HG03045 (cell line): Measurements from ENCODE around the gene ADAMTS17.

Experiments used
- ATAC-seq: cut with Tn5 transposase; IDR thresholded peaks from one replicate; pipeline ENCODE4 v1.9.1; 2021; ENCODE audit warnings: mild to moderate bottlenecking, moderate library complexity; ENCODE audit not compliant: unreplicated experiment

ADAMTS17 gene

DNA sequence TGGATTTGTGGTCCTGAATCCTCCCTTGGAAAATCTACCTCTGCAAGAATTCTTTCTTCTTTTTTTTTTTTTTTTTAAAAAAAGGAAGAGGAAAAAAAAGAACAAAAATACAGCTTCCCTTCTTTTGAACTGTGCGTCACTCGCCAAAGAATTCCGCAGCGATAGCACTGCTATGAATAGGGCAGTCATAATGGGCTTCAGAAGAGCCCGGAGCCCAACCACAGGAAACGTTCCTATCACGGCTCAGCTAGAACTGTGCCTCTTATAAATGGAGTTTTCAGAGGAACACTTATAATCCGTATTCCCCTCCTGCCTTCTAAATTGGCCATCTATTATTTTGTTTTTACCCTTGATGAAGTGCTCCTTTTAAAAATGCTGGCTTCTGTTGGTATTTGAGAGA, 227.7 kb downstream of the ADAMTS17 start:
- ATAC-seq: no peak

DNA sequence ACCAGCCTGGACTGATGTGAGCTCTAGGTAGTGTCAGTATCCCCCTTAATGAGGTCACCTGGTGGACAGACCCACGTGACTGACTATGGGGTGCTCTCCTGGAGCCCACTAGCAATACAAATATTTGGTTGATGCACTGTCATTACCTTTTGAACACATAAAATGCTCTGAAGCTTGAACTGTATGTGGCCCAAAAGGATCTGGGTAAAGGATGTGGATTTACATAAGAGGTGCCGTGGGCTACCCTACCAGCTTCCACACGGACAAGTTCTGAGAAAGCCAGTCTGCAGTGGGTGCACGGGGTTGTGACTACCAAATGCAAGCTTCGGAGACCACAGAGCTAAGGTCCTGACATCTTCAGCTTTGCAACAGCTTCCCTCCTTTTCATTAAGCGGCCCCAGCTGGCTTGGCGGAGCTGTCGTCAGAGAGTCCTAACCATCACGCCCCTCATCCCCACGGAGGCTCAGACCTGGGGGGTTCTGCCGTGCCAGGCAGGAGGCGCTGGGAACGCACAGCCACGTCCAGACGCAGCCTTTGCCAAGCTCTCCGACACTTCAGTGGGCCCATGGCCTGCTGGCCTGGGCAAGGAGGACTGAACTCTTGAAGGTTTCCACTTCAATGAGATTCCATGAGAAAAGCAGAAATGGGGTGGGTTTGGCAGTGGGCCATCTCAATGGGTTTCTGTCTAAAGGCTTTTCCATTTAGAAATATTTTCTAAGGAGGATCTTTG, 228.3 kb downstream of the ADAMTS17 start:
- ATAC-seq: no peak

DNA sequence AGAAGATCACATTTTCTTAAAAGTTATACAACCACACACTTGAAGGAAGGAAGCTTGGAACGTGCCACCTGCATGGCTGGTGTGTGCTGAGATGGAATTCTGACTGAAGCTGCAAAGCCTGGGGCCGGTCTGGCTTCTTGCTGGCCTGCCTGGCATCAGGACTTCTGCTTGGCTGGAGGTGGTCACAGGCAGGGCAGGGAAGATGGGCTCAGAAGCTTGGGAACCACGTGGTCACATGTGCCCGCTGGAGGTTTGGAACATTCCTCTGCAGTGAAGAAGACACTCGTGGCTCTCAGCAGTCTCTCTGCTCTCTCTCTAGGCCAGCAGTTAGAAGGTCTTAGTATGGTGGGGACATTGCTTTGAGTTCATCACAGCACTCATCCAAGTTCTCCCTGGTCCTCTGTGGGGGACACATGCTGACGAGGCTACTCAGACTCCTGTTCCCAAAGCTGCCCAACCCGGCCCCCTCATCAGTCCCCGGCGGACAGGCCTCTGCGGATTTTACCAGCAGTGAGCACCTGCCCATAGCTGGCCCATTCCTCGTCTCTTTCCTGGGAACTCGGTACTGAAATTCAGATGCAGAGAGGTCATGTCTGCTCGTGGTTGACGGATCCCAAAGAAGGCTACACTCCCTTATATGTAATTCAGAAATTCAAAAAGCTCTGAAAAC, 229.0 kb downstream of the ADAMTS17 start:
- ATAC-seq: no peak

DNA sequence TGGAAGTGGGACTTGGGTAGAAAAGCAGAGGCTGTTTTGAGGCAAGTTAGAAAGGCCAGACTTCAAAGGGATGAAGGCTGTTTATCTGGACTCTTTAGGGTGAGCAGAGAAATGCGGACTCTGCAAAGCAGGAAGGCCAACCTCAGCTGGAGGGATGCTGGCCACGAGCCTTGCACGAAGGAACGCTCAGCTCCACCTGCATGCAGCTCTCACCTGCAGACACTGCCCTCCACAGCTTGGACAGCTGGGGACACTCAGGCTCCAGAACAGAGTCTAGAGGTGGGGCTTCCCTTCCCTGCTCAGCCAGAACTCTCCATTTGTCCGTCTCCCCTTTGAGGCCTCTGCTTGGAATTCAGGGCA, 229.7 kb downstream of the ADAMTS17 start:
- no peak for ATAC-seq

DNA sequence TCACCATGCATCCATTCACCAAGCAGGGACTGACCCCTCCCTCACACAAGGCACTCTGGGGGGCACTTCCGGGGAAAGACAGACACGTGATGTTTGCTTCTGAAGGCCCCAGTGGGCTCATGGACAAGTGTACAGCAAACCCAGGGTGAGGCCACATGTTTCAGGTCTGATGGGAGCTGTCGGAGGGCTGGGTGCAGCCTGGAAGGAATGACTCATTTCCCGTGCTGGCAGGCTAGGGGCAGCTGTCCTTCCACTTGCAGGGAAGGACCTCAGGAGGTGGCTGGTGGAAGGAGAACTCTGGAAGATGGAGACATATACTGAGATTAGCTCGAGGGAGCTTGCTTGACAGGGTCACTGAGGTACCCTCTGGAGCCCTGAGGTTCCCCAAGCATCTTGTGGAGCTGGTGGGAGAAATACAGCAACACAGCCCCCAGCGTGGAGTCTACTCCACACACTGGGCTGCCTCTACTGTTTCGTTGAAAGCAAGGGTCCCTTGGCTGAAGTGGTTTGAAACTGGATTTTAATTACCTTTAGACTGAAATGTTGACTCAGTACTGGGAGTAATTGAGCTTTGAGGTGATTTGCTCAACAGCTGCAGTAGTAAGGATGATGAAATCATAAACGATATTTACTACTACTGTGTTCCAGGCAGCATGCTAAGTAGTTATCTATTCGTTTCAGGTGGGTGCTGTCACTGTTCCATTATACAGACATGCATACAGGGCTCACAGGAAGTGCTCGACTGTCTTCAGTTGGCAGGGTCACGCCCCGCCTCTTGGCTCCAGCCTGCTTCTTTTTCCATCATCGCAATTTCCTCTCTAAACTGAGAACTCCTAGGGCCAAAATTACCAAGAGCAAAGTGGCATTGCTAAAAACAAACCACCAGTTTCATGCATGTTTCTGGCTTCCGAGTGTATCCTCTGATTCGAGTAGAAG, 230.4 kb downstream of the ADAMTS17 start:
- no peak for ATAC-seq

DNA sequence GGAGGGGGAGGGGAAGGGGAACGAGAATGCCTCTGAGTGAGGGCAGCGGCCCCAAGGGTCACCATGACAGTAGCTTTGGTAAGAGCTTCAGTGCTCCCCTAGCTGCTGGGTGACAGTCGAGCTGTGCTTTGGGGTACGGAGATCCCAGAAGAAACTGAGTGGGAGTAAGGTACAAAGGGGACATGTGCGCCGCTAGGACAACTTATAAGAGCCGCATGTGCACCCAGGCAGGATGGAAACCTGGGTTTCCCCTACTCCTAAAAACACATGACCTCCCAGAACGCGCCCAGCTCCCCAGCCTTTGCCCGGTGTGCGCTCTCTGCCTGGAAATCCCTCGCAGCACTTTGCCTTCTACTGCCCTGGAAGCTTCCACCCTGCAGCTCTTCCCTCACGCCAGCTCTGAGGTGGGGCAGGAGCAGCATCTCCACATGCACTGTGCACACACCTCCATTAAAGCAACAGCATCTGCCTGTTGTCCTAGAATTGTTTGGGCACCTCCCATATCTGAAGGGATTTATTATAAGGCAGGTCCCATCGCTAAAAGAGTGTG, 232.2 kb downstream of the ADAMTS17 start:
- ATAC-seq: no peak

DNA sequence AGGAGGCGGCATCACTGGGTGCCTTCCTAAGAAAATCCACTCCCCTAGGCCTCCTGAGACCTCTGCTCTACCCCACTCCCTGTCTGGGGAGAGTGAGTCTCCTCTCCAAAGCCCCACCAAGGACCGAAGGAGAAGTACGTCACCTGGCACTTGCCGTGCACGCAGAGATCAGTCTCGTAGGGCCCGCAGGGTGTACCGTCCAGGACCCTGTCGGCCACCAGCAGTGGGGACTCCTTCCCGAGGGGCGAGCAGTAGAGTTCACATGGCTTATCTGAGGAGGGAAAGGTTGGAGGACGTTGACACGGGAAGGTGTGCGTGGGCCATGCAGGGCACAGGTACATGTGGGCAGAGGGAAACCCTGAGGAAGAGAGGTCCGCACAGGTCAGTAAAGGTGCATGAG, 232.9 kb downstream of the ADAMTS17 start:
- no peak for ATAC-seq

DNA sequence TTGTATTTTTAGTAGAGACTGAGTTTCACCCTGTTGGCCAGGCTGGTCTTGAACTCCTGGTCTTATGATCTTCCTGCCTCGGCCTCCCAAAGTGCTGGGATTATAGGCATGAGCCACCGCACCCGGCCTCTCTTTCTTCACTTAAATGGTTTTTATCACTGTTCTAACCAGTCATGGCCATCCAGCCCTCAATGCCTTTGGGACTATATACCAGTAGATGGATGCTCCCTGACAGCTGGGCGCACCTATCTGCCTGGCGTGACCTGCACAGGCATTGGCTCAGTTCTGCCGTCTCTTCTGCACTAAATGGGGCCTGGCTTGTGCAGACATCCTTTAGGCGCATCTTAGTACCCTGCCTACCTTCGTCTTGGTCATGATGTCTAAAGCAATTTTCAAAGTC, 233.4 kb downstream of the ADAMTS17 start:
- no peak for ATAC-seq

DNA sequence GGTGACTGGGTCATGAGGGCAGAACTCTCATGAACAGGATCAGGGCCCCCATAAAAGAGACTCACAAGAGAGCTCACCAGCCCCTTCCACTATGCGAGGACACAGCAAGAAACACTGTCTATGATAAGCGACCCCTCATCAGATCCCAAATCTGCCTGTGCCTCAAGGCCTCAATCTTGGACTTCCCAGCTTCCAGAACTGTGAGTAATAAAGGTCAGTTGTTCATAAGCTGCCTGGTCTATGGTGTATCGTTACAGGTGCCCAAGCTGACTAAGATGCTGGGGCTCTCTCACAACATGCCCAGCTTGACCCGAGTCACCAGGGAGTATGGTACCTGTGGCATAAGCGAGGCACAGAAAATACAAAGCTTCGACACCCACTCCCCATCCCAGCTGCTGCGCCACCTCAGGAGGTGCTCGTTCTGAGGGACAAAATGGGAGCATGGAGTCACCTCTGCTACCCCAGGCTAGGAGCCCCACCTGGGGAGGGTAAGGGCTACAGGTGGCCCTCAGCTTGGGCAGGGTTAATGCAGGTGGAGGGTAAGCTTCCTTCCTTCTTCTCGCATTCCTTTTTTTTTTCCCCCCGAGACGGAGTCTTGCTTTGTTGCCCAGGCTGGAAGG, 234.1 kb downstream of the ADAMTS17 start:
- ATAC-seq: no peak

DNA sequence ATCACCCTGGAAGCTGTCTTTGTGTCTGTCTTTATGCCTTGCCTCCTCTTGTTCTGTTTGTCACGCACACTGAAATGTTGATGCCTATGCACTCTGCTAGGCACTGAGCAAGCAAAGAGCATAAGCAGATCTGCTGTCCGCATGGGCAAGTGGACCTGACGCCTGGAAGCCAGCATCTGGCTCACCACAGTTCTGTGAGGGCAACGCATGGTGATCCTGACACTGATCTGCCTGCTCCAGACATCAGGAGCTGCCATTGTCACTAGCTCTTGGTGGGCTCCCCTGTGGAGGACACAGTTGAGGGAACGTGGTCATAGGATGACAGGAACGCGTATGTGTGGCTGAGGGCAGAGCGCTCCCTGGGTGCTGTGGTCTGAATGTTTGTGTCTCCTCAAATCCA, 234.6 kb downstream of the ADAMTS17 start:
- no peak for ATAC-seq

DNA sequence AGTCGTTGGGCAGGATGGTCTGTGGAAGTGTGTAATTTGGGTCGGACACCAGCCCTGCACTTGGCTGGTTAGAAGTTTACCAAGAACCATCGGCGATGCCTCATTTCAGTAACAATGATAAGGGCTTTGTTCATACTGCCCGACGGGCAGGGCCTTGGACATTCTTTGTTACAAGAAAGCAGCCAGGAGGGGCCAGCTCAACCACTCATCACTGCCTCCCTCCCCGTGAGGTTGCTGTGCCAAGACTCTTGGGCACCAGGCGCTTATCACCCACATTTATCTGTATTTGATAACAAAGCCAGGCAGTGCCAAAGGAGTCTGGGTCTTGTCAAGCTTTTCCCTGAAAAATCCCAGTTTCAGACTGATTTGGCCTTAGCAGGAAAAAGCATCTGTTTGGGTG, 235.0 kb downstream of the ADAMTS17 start:
- no peak for ATAC-seq

DNA sequence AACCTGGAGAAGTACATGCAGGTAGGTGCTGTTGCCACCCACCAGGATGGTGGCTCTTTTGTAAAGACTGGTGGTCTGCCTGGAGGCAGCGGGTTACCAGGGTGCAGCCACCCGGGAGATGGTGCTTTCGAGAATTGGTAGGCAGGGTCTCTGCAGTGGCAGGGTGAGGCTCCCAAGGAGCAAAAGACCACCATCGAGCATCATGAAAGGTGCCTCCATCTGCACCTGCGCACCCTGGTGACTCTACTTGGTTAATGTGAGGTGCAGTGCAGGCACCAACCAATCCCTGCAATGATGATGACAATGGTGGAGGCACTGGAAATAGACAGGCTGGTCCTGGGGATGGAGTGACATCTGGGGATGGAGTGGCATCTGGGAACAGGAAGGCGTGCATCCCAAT, 236.7 kb downstream of the ADAMTS17 start:
- ATAC-seq: no peak

DNA sequence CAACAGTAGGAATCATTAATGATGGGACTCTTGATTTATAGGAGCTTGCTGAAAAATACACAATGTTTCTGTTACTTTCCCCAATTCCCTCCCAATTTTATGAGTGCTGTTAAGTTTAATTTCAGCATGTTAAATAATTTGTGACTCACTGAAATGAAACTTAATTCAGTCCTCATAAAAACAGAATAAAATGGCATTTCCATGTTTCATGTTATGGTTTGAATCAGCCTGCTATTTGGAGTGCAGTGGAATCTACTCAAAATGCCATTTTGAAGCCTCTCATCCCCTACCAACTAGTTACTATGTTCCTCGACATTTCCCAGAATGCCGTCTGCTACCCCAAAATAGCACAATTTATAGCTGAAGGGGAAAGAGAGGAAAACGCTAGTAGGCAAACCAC, 237.5 kb downstream of the ADAMTS17 start:
- ATAC-seq: no peak

DNA sequence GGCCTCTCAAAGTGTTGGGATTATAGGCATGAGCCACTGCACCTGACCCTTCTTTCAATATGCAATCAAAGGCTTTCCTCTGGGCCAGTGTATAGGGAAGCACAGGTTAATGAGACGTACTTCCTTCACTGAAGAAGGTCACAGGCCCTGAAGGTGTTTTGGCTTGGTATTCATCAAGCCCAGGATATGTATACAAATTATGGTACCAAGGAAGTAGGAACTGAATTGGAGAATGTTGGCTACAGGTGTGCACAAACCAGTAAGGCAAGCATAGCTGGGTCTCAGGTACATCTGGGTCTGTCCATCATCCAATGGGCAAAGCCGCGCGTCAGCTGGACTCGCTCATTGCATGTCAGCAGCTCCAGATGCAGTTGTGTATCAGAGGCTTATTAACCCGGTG, 237.9 kb downstream of the ADAMTS17 start:
- ATAC-seq: no peak

DNA sequence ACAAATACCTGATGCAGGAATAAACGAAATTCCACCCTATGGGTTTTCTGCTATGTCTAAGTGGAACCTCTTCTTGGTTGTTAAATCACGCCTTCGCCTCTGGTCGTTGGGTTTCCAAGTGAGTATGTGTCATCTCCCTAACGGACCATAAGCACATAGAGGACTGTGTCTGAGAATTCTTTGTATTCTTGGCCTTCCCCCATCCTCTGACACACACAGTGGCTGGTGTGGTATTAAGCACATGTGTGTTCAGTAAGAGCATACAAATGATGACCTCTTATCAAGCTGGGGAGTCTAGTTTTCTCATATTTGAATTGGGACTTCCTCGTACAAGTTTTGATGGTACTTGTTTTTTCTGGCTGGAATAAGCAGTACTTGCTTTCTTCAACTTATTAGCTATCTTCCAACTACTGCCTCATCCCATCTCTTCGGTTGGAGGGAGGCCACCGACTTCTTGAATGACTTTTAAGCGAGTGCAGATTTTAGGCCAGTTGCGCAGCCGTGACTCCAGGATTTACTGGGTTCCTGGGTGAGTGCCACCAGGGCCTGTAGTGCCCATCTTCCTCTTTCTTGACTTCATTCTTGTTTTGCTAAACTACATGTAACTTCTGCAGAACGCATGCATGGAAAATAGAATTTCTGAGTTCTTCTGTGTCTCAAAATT, 240.2 kb downstream of the ADAMTS17 start:
- no peak for ATAC-seq

DNA sequence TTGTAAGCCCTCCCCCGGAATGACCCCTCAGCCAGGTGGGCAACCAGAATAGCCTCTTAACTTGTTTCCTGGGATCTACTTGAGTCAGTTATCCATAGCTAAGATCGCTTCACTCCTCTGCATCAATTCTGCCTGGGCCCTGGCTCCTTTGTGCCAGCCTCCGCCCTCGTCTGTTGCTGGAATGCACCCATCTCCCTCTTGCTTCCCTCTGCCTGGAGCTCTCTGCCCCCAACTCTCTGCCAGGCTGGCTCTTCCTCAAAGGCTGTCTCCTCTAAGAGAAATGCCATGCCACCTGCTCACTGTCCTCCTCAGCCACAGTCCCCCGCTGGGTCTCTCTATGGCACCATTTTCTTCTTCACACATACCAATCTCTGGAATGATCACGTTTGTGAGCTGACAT, 240.8 kb downstream of the ADAMTS17 start:
- no peak for ATAC-seq

DNA sequence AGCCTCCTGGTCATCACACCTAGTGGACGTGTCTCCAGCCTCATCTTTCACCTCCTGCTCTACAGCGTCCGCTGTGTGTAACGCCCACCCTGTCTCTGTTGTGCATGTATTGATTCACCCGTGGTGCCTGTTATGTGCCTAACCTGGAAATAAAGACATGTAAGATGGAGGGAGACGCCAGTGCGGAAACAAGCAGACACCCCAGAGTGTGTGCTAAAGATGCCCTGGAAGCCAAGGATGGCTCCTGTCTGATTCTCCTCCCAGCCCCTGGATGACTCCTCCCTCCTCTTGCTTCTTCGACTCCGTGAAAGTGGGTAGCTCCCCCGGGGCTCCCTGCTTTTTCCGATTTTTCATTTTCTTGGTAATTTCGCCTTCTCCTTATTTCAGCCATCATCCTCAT, 241.8 kb downstream of the ADAMTS17 start:
- ATAC-seq: no peak

DNA sequence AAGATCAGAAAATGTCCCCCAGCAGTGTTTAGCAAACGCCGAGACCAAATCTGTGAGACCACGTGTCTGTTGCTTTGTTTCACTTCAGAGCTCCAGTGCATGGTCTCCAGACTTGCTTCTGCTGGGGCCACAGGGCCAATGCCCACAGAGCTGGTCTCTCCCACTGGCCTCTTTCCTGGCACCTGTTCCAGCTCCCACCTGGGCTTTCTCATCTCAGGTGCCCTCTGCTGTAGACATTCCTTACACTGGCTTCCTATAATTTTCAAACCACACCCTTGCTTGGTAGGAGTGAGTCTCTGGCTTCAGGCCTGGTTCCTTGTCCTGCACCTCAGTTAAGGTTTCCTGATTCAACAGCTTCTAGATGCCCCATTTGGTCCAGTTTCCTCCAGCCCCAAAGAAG, 243.1 kb downstream of the ADAMTS17 start:
- no peak for ATAC-seq

DNA sequence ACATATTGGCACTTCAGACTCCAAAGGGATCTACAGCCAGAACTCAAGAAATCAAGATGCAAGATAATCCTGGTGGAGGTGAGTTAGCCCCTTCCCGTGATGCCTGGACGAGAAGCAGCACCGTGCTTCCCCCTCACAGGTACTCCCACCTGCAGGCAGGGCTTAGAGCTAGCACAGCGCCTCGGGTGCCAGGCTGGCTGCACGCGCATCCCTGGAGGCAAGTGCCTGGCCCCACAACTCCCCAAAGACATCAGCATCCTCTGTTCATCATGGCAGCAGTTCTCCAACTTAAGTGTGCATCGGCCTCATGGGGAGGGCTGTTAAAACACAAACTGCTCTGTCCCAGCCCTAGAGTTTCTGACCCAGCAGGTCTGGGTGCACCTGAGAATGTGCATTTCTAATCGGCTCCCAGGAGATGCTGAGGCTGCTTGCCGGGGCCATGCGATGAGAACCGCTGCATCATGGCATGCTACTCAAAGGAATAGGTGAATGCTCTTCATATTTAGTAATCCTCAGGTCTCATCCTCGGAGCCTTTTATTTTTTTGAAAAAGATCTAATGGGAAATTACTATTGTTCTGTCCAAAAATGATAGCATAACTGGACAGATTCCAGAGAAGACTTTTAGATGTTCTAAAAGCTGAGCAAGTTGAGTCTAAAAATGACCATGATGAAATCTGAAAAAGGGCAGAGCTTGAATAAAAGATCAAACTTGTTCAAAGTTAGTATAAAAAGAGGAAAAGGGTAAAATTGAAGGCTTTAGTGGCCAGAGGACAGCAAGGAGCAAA, 244.2 kb downstream of the ADAMTS17 start:
- no peak for ATAC-seq

DNA sequence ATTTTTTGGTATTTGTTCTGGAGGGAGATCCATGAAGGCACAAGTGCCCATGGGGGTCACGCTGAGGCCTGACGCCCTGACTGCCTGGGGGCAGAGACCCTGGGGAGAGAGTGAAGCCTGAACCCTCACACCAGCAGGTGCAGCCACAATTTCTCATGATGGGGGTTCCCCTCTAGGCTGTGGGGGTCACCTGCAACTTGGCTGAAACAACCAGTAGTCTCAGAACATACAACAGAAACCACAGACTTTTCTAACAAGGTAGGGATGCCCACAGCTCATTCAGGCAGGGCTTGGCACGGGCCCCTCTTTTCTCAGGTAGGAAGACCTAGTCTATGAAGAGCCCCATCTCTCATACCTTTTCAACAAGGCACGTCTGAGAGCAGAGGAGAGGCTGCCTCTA, 245.1 kb downstream of the ADAMTS17 start:
- ATAC-seq: no peak
